HUDEP-2 (cell line): ENCODE results near the gene IP6K3.

Source experiments
- DNase-seq, 76 experiments: peaks; one replicate each; lab custom pipeline; 2025; ENCODE audit not compliant: unreplicated experiment in 76 of 76; lab: John Stamatoyannopoulos, UW

IP6K3 gene

DNA sequence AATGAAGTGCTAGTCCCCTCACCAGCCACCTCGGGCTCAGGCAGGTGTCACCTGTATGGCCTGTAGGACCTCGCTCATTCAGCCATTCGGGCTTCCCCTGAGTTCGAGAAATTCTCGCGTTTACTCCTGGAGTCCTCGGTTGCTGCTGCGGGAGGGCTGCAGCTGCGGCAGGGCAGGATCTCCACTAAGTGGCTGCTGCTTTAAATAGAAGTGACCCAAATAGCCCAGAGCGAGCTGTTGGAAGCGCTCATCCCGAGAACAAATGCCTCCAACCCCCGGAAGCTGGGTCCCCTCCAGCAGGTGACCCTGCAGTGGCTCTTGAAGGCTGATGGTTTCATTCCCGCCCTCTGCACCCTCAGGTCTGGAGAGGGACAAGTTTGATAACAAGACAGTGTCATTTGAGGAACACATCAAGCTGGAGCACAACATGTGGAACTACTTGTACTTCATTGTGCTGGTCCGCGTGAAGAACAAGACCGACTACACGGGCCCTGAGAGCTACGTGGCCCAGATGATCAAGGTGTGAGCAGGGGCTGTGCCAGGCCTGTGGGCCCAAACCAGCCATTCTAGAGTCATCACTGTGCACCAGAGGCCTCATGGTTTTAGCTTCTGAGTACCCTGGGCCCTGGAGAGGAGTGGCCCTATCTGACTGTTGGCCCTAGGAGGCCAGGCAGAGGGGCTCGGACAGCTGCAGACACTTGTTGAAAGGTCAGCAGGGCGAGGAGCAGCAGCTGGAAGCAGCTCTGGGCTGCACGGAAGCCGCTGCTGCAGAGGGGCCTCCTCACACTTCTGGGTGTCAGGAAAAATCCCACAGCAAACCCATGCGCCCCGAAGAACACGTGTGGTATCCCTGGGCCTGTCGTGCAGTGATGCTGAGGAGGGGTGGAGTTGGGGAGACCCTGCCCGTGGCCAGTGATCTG lies 53.3 kb downstream of the IP6K3 start:
- DNase-seq = no peak

DNA sequence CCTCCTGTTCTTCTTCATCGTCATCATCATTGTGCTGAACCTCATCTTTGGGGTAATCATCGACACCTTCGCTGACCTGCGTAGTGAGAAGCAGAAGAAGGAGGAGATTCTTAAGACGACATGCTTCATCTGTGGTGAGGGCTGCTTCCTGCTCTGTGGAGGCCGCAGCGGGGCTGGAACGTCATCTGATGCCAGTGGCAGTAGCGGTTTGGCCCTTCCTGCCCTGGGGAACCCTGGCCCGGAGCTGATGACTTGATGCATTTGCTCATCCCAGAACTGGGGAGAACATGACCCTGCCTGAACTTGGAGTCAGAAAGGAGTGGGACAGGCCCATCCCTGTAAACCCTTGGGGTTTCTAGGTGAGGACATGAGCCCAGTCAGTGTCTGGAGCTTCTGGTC lies 53.9 kb downstream of the IP6K3 start:
- DNase-seq = no peak

- no peak for DNase-seq
These were observed 54.5 kb downstream of the IP6K3 start for GRCh38 chr6:33692078-33692759.

DNA sequence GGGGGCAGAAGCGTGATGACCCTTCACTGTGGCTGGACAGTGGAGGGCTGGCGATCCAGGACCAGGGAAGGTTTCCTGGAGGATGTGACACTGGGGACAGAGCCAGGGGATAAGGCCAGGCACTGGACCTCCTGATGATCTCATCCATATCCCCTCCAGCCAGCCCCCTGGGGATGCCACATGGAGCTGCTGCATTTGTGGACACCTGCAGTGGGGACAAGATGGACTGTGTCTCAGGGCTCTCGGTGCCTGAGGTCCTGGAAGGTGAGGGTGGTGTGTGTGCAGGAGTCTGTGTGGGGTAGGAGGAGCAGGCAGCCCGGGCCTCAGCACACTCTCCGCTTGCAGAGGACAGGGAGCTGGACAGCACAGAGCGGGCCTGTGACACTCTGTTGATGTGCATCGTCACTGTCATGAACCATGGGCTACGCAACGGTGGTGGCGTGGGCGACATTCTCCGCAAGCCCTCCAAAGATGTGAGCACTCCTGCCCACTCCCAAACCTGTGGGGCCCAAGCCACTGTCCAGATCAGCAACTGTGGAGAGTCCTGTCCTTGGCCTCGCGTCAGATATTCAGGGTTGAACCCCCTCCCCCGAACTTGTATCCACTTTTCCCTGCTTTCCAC lies 55.1 kb downstream of the IP6K3 start:
- no peak for DNase-seq

- no peak for DNase-seq
These were observed 55.9 kb downstream of the IP6K3 start for GRCh38 chr6:33690766-33691165.

GRCh38 chr6:33689879-33690278 lies 56.8 kb downstream of the IP6K3 start:
- no peak for DNase-seq

DNA sequence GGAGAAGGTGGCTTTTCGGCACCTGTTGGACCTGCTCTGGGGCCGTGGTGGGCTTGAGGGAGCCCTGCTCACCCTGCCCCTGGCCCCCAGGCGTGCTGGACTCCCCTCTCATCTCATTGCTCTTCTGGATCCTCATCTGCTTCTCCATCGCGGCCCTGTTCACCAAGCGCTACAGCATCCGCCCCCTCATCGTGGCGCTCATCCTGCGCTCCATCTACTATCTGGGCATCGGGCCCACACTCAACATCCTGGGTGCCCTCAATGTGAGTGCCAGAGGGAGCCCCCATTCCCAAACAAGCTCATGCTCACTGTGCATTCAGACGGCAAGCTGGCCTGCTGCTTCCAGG lies 57.6 kb downstream of the IP6K3 start:
- DNase-seq = no peak

- no peak for DNase-seq
These were observed 58.1 kb downstream of the IP6K3 start for GRCh38 chr6:33688451-33689147.

DNA sequence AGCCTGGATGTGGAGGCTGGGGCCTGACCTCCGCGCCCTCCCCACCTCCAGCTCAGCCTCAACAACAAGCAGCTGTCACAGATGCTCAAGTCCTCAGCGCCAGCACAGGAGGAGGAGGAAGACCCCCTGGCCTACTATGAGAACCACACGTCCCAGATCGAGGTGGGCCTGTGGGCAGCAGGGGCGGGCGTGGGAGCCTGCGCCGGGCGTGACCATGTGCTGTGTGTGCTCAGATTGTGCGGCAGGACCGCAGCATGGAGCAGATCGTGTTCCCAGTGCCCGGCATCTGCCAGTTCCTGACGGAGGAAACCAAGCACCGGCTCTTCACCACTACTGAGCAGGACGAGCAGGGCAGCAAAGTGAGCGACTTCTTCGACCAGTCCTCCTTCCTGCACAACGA lies 58.7 kb downstream of the IP6K3 start:
- no peak for DNase-seq

DNA sequence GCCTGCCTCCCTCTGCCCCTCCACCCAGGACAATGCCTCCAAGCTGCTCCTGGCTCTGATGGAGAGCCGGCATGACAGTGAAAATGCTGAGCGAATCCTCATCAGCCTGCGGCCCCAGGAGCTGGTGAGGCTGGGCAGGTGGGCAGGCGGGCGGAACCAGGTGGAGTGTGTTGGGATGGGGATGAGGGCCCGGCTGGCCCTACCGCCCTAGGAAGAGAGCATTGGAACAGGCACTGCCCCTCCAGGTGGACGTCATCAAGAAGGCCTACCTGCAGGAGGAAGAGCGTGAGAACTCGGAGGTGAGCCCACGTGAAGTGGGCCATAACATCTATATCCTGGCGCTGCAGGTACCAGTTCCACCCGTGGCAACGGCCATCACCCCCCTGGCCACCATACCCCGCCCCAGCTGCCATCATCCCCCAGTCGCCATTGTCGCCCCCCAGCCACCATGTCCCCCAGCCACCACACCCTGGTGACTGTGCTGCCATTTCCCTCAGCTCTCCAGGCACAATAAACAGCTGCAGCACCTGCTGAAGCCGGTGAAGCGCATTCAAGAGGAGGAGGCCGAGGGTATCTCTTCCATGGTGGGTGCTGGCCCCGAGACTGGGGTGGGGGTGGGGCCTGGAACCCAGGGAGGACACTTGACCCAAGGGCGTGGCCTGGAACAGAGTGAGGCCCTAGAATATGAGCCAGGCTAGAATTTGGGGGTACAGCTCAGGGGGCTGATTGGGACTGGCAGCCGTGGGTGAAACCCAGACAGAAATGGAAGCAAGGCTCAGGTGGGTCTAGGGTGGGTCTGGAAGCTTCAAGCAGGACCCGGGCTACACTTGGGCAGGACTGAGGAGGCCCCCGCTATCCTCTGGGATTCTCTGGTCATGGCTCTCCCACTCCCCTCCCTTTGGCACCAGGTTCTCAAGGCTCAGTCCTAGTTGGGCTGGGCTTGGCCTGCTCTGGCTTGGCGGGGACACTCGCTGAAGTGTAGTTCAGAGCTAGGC lies 59.4 kb downstream of the IP6K3 start:
- DNase-seq = no peak

GRCh38 chr6:33686225-33686924 lies 60.3 kb downstream of the IP6K3 start:
- no peak for DNase-seq

GRCh38 chr6:33685411-33686224 lies 61.1 kb downstream of the IP6K3 start:
- no peak for DNase-seq

- no peak for DNase-seq
These were observed 61.7 kb downstream of the IP6K3 start for GRCh38 chr6:33684983-33685382.

GRCh38 chr6:33684428-33684896 lies 62.2 kb downstream of the IP6K3 start:
- DNase-seq = no peak

DNA sequence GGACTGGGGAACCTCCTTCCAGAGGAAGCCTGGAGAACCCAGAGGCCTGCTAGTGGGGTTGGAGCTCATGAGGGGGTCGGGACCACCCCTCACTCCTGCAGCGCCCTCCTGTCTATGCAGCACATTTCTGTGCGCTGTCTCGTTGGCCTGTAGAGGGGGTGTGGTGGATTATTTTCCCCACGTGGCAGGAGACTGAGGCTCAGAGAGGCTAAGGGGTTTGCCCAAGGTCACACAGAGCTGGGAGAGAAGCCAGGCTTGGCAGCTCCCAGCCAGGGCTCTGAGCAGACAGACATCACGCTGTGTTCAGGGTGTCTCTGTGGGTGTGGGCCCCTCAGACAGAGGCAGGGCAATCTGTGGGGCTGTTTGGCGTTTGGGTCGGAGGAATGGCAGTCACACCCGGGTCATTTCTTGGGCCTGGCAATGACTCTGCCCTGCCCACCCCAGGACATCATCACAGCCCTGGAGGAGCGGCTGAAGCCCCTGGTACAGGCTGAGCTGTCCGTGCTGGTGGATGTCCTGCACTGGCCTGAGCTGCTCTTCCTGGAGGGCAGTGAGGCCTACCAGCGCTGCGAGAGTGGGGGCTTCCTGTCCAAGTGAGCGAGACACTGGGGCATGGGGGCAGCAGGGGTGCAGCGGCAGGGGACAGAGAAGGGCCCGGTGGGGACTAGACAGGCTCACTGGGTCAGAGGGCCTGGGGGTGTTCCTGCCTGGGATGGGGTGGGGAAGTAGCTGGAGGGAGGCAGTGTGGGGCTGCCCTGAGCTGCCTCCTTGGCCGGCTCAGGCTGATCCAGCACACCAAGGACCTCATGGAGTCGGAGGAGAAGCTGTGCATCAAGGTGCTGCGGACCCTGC lies 62.9 kb downstream of the IP6K3 start:
- DNase-seq = peak in 4 of 76 experiments; percentile 3 to 20 (median 13)

GRCh38 chr6:33683051-33683571 lies 63.6 kb downstream of the IP6K3 start:
- DNase-seq = no peak

- DNase-seq = no peak
These were observed 64.4 kb downstream of the IP6K3 start for GRCh38 chr6:33682341-33682740.
